NCI-H1417 (cell line): ENCODE data around the gene RBMS2.
A peak's percentile ranks its signal among the peaks of the same experiment; 100 is the strongest.
"Not testable (repeated sequence)": the region's sequence is repeated elsewhere in the genome, so short reads cannot be mapped to it uniquely, and the experiment has no call there.

Source experiments
- DNase-seq, 3 experiments: peaks; one replicate each; lab custom pipeline; 2025; lab: John Stamatoyannopoulos, UW

The RBMS2 gene, protein sequence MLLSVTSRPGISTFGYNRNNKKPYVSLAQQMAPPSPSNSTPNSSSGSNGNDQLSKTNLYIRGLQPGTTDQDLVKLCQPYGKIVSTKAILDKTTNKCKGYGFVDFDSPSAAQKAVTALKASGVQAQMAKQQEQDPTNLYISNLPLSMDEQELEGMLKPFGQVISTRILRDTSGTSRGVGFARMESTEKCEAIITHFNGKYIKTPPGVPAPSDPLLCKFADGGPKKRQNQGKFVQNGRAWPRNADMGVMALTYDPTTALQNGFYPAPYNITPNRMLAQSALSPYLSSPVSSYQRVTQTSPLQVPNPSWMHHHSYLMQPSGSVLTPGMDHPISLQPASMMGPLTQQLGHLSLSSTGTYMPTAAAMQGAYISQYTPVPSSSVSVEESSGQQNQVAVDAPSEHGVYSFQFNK

DNA sequence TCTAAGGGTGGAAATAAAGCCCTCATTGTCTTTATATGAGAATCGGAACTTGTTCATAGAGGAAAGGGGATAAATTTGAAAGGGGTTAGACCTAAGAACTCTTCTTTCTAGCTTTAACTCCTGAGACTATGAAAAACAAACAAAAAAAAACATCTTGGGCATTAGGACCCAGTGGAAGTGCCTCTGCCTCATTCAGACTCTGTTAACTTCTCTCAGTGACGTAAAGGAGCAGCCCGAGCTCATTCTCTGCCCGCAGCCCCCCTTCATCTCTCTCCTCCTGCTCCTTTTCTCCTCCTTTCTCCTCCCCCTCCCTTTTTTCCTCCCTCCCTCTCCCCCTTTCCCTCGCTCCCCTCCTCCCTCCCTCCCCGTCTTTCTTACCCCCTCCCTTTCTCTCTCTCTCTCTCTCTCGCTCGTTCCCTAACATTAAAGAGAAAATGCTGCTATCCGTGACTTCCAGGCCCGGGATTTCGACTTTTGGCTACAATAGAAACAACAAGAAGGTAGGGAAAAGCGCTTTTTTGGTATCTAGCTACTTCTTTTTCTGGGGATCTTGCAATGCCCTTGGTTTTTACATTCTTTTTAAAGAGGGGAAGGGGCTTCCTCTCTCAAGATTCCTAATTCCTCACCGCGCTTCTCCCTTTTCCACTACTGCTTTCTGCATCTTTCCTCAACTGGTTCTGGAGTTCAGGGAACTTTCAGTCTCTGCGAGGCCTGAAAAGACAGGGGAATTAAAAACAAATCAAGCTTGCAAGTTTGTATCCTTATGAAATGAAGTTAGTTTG lies at the start of gene RBMS2:
Gene RBMS2, plus strand, starts transcription at position 231 of the 782 bp plus-strand sequence. Its CDS starts 204 bp downstream, at position 435.
- peak; percentile 52 to 79 (median 52) for DNase-seq

DNA sequence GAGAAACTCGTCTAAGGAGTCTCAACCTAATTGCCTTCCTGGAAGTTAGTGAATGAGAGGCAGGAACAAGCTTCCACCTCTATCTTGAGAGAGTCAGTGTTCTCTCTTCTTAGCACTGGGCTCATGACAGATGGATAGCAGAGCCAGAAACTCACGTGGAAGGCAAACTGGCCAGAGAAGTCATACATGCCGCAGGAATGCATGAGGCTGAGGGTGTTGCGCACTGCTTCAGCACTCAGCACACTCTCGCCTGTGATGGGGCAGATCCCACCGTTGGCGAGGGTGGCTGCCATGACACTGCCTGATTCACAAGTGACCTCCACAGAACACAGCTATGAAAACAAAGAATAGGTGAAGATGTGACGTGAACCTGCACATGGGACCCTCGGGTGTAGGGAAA lies 47.2 kb upstream of the RBMS2 start:
- DNase-seq, result no peak

DNA sequence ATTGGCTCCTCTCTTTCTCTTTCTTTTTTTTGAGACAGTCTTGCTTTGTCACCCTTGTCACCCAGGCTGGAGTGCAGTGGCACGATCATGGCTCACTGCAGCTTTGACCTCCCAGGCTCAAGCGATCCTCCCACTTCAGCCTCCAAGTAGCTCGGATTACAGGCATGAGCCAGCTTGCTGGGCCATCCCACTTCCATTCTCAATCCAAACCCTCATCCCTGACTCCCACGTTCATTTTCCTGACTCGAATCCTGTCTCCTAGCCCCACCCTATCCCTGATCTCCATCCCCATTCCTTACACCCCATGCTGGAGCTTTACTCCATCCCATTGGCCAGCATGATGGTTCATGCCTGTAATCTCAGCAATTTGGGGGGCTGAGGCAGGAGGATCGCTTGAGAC lies 45.5 kb upstream of the RBMS2 start:
- DNase-seq, result no peak

DNA sequence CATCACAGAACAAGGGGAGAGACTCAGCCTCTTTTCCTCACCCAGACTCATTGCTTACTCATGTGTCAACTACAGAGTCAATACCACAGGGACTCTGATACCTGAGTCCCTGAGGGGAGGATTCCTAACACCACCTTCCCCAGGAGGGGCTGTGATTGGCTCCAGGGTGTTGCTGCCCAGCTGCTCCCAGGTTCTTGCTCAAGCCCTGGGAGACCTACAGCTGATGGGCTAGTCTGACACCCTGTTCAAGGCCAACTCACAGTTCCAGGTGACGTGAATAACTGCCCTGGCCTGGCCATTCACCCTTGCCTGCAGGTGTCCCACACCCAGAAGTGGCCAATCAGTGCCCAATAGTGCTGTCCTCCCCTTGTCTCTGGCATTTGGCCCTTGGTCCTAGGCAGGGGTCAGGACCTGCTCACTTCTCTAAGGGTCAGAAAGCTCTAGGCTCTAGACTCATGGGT lies 44.6 kb upstream of the RBMS2 start:
- no peak for DNase-seq

DNA sequence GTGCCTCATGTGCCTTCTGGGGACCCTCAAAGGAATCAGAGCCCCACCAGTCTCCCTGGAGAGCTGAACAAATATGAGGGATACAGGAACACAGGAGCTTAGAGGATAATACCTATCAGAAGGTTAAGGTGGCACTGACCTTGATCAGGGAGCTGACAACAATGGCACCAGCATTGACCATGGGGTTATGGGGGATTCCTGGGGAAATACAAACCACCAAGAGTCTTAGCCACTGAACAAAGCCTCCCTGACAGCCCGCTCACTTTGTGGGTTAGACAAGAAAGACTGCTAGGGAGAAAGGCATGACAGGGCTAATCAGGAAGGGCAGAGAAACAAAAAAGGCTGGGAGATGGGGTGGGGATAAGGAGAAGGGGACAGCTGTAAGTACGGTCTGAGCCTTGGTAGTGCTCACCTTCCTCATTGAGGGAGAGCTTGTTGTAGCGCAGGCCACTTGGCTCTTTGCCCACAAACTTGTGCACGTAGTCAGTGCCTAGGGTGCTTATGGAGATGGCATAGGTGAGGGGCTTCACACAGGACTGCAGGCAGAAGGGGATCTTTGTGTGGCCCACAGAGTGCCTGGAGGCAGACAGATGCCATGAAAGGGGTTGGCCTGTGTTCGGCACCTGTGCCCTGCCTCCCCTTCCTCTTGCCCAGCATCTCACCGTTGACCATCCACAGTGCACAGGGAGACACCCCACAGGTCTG lies 43.9 kb upstream of the RBMS2 start:
- no peak for DNase-seq

DNA sequence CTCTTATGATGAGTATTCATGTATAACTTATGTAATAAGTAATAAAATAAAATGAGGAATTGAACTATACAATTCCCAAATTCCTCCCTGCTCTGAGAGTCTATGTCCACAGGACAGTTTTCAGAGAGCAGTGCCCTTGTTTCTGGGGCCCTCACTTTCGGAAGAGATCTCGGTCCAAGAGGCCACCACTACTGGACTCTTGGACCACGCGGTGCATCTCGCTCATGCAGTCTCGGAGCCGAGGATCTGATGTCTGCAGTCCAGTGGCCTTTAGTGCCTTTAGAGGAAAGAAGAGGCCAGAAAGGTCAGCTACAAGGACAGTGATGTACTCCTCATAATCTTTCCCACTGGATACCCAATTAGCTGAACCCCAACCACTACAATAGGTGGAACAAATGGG lies 42.0 kb upstream of the RBMS2 start:
- no peak for DNase-seq

DNA sequence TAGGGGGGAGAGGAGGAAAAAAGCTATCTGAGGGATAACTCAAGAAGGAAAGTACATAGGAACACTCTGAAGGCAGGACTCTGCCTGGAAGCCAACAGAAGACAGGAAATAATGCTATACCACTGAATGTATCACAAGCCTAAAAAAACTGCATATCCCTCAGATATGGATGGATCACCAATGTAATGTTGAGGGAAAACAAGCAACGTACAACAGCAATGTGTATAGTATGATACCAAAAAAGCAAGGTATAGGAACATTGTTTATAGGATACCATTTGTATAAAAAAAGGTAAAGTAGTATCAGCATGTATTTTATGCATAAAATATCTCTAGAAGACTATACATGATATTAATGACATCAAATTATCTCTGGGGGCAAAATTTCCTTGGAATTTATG lies 37.1 kb upstream of the RBMS2 start:
- no peak for DNase-seq

DNA sequence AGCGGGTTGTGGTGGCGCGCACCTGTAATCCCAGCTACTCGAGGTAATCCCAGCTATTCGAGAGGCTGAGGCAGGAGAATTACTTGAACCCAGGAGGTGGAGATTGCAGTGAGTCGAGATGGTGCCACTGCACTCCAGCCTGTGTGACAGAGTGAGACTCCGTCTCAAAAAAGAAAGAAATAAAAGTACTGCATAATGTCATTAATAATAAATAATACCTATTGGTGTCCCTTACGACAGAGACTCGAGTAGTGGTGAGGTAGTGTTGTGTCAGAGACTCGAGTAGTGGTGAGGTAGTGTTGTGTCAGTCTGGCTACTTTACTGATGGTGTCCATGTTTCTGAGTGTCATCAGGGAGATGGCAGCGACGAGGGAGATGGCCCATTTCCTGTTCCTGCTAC lies 34.9 kb upstream of the RBMS2 start:
- DNase-seq, result no peak

DNA sequence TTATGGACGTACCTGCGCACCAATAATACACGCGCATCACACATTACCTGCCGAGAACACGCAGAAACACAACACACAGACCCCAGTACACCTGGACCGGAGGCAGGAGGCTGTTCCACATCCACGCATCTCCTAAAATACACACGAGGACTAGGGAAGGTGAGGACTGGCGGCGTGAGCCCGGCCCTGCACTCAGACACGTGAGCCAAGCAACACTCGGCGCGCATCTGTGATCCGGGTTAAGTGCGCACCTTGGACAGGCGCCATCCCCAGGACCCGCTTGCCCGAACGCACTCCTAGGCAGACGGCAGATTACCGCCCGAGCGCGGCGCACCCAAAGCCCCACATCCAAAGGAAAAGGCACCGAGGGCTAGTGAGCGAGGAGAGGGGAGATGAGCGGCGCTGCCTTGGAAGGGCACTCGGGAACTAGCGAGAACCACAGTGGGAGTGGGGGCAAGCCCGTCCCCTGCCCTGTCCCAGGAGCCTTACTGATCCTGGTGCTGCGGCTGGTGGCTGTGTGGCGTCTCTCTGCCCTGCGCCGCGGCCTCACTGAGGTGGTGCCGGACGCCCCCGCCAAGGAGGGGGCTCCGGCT lies 34.1 kb upstream of the RBMS2 start:
- peak; percentile 68 to 91 (median 87) for DNase-seq

DNA sequence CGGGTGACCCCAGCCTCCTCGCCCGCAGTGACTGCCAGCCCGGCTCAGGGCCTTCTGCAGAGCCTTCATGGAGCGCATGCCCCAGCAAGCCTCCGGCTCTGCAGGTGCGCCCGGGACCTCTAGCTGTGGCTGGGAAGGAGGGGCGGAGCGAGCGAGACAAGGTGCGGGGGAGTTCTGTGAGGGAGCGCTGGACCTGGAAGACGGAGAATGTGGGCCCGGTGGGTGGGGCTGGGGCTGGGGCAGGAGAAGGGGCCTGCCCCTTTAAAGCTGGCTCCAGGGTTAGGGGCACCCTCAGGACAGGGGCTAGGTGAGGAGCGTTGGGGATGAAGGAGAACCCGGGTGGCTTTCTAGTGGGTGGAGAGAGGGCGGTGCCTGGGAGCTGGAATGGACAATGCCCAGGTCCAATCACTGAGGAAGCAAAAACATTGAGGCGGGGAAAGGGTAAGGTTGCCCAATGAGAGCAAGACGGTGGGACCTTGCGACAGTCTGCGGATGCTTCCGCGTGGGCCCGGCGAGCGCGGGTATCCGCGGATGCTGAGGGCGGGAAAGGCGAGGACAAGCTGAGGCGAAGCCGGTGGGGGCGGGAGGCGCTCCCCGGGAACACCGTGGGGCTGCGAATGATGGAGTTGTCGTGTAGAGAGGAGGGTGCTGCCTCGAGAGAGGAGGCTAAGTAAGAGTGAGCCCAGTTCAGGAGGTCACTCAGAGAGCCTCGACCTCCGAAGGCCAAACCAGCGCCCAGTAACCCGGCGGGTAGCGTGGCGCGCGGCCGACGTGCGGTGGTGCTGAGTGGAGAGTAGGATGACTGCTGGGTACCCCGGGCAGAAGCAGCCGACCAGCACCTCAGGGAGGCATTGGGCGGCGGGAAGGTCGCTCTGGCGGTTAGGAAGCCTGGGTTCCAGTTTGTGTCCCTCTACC lies 33.3 kb upstream of the RBMS2 start, which contains the start of gene GLS2:
Gene GLS2, minus strand, starts transcription at position 121 of the 915 bp plus-strand sequence. Its CDS starts 43 bp downstream, at position 78.
- peak; percentile 93 to 98 (median 97) for DNase-seq

DNA sequence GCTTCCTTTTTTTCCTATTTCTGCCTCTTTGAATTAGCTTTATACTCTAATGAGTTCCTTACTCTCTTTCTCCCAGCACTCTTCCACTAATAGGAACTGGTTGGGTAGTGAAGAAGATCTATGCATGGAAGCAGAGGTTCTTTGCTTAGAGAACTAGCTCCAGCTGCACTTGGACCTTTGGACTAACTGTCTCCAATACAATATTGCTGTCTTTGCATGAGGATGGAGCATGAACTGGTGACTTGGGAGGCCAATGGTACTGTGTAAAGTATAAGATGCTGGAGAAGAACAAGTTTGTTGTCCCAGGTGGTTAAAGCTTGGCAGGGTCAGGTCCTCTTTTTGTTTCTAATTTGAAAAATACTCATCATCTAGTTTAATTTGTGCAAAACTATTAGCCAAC lies 31.3 kb upstream of the RBMS2 start:
- DNase-seq, result no peak

DNA sequence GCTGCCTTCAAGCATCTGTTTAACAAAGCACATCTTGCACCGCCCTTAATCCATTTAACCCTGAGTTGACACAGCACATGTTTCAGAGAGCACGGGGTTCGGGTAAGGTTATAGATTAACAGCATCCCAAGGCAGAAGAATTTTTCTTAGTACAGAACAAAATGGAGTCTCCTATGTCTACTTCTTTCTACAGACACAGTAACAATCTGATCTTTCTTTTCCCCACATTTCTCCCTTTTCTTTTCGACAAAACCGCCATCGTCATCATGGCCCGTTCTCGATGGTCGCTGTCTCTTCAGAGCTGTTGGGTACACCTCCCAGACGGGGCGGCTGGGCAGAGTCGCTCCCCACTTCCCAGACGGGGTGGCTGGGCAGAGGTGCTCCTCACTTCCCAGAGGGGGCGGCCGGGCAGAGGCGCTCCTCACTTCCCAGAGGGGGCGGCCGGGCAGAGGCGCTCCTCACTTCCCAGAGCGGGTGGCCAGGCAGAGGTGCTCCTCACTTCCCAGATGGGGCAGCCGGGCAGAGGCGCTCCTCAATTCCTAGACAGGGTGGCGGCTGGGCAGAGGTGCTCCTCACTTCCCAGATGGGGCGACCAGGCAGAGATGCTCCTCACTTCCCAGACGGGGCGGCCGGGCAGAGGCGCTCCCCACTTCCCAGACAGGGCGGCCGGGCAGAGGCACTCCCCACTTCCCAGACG lies 28.1 kb upstream of the RBMS2 start:
- DNase-seq, result not testable (repeated sequence)

DNA sequence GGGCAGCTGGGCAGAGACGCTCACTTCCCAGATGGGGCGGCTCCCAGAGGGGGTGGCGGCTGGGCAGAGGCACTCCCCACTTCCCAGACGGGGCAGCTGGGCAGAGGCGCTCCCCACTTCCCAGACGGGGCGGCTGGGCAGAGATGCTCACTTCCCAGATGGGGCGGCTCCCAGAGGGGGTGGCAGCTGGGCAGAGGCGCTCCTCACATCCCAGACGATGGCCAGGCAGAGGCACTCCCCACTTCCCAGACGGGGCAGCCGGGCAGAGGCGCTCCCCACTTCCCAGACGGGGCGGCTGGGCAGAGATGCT lies 27.6 kb upstream of the RBMS2 start:
- DNase-seq, result not testable (repeated sequence)

DNA sequence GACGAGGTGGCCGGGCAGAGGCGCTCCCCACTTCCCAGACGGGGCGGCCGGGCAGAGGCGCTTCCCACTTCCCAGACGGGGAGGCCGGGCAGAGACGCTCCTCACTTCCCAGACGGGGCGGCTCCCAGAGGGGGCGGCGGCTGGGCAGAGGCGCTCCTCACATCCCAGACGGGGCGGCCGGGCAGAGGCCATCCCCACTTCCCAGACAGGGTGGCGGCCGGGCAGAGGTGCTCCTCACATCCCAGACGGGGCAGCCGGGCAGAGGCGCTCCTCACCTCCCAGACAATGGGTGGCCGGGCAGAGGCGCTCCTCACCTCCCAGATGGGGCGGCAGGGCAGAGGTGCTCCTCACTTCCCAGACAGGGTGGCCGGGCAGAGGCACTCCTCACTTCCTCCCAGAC lies 27.1 kb upstream of the RBMS2 start:
- DNase-seq, result not testable (repeated sequence)

DNA sequence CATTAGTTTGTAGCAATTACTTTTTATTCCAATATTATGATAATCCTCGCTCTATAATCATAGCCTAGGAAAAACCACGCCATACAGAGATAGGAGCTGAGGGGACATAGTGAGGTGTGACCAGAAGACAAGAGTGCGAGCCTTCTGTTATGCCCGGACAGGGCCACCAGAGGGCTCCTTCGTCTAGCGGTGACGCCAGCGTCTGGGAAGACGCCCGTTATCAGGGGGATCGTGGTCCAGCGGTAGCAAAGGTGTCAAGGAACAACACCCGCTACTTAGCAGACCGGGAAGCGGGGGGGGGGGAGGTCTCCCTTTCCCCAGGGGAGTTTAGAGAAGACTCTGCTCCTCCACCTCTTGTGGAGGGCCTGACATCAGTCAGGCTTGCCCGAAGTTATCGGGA lies 24.9 kb upstream of the RBMS2 start:
- DNase-seq, result peak in 1 of 3 experiments; percentile 22

DNA sequence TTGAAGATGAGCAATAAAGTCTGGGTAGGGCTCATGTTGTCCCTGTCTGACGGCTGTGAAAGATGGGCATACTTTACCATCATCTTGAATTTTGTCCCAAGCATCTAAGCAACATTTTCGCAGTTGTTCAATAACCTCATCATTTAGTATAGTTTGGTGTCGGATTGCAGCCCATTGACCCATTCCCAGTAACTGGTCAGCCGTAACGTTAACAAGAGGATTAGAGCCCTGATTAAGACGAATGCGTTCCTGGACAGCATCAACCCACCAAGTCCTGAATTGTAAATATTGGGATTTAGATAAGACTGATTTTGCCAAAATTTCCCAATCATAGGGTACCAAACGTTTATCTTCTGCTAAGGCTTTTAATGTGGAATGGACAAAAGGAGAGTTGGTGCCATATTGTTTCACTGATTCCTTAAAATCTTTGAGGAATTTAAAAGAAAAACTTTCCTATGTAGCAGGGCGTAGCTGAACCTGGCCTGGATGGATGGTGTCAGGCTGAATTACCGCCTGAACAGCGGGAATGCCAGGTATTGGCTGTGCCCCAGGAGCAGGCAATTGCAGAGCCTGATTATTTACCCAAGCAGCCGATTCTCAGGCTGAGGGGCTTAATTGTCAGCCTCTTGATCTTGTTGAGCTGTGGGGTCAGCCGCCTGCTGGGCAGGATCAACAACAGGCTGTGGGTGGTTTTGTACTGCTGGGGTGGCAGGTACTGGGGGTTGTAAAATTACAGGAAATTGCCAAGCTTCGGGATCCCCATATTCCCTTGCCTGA lies 23.3 kb upstream of the RBMS2 start:
- DNase-seq, result peak in 2 of 3 experiments; percentile 86 to 96

DNA sequence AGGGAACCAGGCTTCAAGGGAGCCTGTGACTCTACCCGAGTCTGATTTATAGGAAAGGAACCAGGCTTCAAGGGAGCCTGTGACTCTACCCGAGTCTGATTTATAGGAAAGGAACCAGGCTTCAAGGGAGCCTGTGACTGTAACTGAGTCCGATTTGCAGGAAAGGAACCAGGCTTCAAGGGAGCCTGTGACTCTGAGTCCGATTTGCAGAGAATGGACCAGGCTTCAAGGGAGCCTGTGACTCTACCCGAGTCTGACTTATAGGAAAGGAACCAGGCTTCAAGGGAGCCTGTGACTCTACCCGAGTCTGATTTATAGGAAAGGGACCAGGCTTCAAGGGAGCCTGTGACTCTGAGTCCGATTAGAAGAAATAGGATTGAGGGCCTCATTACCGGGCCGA lies 22.2 kb upstream of the RBMS2 start:
- not testable (repeated sequence) for DNase-seq

DNA sequence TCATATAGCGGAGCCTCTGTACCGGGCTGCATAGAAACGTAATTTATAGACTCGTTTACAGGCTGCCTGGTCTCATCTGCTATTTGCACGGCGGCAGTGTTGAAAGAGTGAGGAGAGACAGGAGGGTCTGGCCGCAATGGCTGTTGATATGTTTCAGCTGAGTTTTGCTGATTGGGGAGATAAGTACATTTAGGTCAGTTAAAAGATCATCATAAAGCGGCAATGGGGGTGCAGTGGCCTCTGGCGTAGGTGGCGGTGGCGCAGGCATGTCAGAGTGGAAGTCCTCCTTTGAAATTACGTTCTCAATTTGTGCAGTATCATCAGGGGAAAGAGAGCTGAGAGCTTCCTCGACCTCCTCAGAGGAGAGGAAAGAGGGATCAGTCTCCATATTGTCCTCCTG lies 21.7 kb upstream of the RBMS2 start:
- DNase-seq, result not testable (repeated sequence)

DNA sequence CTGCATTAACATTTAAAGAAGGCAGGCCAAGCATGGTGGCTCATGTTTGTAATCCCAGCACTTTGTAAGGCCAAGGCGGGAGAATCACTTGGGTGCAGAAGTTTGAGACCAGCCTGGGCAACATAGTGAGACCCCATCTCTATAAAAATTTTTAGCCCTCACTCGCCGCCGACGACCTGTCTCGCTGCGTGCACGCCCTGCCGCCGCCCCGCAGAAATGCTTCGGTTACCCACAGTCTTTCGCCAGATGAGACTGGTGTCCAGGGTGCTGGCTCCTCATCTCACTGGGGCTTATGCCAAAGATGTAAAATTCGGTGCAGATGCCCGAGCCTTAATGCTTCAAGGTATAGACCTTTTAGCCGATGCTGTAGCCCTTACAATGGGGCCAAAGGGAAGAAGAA lies 10.8 kb upstream of the RBMS2 start:
- DNase-seq, result no peak

DNA sequence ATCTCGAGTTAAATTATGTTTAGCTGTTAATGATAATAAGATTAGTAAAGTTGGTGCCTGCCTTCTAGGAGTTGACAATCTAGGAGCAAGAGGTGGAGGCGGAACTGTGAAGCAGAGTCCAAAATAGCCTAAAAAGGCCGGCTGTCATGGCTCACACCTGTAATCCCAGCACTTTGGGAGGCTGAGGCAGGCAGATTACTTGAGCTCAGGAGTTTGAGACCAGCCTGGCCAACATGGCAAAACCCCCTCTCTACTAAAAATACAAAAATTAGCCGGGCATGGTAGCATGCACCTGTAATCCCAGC lies 7.7 kb upstream of the RBMS2 start:
- DNase-seq, result not testable (repeated sequence)
